ENCODE data around the gene FANK1.

GRCh38 chr10:125865120-125865519, 31.2 kb upstream of the FANK1 start:
- TF ChIP-seq, protein P1, sequence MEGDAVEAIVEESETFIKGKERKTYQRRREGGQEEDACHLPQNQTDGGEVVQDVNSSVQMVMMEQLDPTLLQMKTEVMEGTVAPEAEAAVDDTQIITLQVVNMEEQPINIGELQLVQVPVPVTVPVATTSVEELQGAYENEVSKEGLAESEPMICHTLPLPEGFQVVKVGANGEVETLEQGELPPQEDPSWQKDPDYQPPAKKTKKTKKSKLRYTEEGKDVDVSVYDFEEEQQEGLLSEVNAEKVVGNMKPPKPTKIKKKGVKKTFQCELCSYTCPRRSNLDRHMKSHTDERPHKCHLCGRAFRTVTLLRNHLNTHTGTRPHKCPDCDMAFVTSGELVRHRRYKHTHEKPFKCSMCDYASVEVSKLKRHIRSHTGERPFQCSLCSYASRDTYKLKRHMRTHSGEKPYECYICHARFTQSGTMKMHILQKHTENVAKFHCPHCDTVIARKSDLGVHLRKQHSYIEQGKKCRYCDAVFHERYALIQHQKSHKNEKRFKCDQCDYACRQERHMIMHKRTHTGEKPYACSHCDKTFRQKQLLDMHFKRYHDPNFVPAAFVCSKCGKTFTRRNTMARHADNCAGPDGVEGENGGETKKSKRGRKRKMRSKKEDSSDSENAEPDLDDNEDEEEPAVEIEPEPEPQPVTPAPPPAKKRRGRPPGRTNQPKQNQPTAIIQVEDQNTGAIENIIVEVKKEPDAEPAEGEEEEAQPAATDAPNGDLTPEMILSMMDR (conservative IDR thresholded peaks at IDR 0.05; ENCODE audit: low read length): no peak
- no peak for TF ChIP-seq EZH2phosphoT487 (IDR thresholded peaks at IDR 0.05; ENCODE audit: borderline replicate concordance, low read depth, low read length)
